GM23338 (cell line): ENCODE results near the gene KCNAB2.

ENCODE experiments used
- POLR2AphosphoS5 ChIP-seq: IDR thresholded peaks from 2 replicates; pipeline ENCODE4 v1.6.1; 2016; ENCODE audit warnings: antibody characterized with exemption, low read depth
- TF ChIP-seq, protein P1 (sequence below), 2 experiments: fragments of 200-600 bp in 1 of 2; sonication (generic) in 1 of 2; conservative IDR thresholded peaks; 2 replicates each; pipeline versions ENCODE4 v1.5.1 to v1.6.1; 2016 to 2017; ENCODE audit warnings: antibody characterized with exemption in 2 of 2, low read depth in 2 of 2, mild to moderate bottlenecking in 2 of 2, moderate library complexity in 1 of 2

GRCh38 chr1:6045110-6045502, 582 bp upstream of the KCNAB2 start:
- TF ChIP-seq POLR2AphosphoS5: no peak
- TF ChIP-seq, protein P1, sequence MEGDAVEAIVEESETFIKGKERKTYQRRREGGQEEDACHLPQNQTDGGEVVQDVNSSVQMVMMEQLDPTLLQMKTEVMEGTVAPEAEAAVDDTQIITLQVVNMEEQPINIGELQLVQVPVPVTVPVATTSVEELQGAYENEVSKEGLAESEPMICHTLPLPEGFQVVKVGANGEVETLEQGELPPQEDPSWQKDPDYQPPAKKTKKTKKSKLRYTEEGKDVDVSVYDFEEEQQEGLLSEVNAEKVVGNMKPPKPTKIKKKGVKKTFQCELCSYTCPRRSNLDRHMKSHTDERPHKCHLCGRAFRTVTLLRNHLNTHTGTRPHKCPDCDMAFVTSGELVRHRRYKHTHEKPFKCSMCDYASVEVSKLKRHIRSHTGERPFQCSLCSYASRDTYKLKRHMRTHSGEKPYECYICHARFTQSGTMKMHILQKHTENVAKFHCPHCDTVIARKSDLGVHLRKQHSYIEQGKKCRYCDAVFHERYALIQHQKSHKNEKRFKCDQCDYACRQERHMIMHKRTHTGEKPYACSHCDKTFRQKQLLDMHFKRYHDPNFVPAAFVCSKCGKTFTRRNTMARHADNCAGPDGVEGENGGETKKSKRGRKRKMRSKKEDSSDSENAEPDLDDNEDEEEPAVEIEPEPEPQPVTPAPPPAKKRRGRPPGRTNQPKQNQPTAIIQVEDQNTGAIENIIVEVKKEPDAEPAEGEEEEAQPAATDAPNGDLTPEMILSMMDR (conservative IDR thresholded peaks at IDR 0.05; ENCODE audit: low read depth in 2 of 2): no peak
